HepG2 (cell line): Measurements from ENCODE around the gene CDH1. TPM values are rescaled to one million over a fixed set of nuclear protein-coding genes. Genes with fewer than 3 reads are reported as not detected.

Source experiments
- BCL3 ChIP-seq: sonication (generic); formaldehyde crosslinking; IDR thresholded peaks from 2 replicates; pipeline ENCODE4 v1.5.1; 2020; ENCODE audit warnings: mild to moderate bottlenecking, missing genetic modification reagents, moderate library complexity
- CCDC6 ChIP-seq: sonication (generic); formaldehyde crosslinking; IDR thresholded peaks from 2 replicates; pipeline ENCODE4 v1.8.1; 2022; ENCODE audit warnings: mild to moderate bottlenecking, missing genetic modification reagents, moderate library complexity
- FLYWCH1 ChIP-seq: sonication (generic); formaldehyde crosslinking; IDR thresholded peaks from 2 replicates; pipeline ENCODE4 v1.8.1; 2023; ENCODE audit warnings: mild to moderate bottlenecking, missing genetic modification reagents
- FOXC1 ChIP-seq: sonication (generic); formaldehyde crosslinking; IDR thresholded peaks from 2 replicates; pipeline ENCODE4 v1.8.0; 2022; ENCODE audit warnings: mild to moderate bottlenecking, missing genetic modification reagents, borderline replicate concordance
- GRHL1 ChIP-seq: sonication (generic); formaldehyde crosslinking; conservative IDR thresholded peaks from 2 replicates; pipeline ENCODE4 v1.8.0; 2022; ENCODE audit warnings: missing genetic modification reagents
- MLLT10 ChIP-seq: sonication (generic); formaldehyde crosslinking; IDR thresholded peaks from 2 replicates; pipeline ENCODE4 v1.4.0; 2020; ENCODE audit warnings: missing genetic modification reagents
- MXD4 ChIP-seq: IDR thresholded peaks from 2 replicates; pipeline ENCODE4 v1.6.1; 2016; ENCODE audit warnings: mild to moderate bottlenecking, missing biosample characterization, missing genetic modification reagents
- NFIC ChIP-seq: IDR thresholded peaks from 2 replicates; pipeline ENCODE4 v1.6.1; 2012; ENCODE audit warnings: mild to moderate bottlenecking, low read length, inconsistent platforms
- PRMT3 ChIP-seq: sonication (generic); formaldehyde crosslinking; IDR thresholded peaks from 2 replicates; pipeline ENCODE4 v1.8.1; 2022; ENCODE audit warnings: low read depth, mild to moderate bottlenecking, moderate library complexity, missing genetic modification reagents, borderline replicate concordance
- RFX3 ChIP-seq: IDR thresholded peaks from 2 replicates; pipeline ENCODE4 v1.6.1; 2016; ENCODE audit warnings: missing biosample characterization, missing genetic modification reagents
- SAP130 ChIP-seq: IDR thresholded peaks from 2 replicates; pipeline ENCODE4 v1.6.1; 2016; ENCODE audit warnings: low read depth
- STAG1 ChIP-seq: sonication (generic); formaldehyde crosslinking; IDR thresholded peaks from 2 replicates; pipeline ENCODE4 v1.4.0; 2020; ENCODE audit warnings: missing genetic modification reagents
- THRA ChIP-seq: sonication (generic); formaldehyde crosslinking; IDR thresholded peaks from 2 replicates; pipeline ENCODE4 v1.4.0; 2020; ENCODE audit warnings: missing genetic modification reagents, borderline replicate concordance
- ZBTB37 ChIP-seq: sonication (generic); formaldehyde crosslinking; IDR thresholded peaks from 2 replicates; pipeline ENCODE4 v1.4.0; 2020; ENCODE audit warnings: mild to moderate bottlenecking, missing genetic modification reagents
- ZBTB7A ChIP-seq: sonication (generic); formaldehyde crosslinking; IDR thresholded peaks from 2 replicates; pipeline ENCODE4 v1.8.0; 2022; ENCODE audit warnings: mild to moderate bottlenecking, missing genetic modification reagents
- ZNF251 ChIP-seq: sonication (generic); formaldehyde crosslinking; IDR thresholded peaks from 2 replicates; pipeline ENCODE4 v1.9.0; 2021; ENCODE audit warnings: mild to moderate bottlenecking, missing genetic modification reagents
- ZNF329 ChIP-seq: sonication (generic); formaldehyde crosslinking; IDR thresholded peaks from 2 replicates; pipeline ENCODE4 v1.9.0; 2021; ENCODE audit warnings: low read depth, mild to moderate bottlenecking, missing genetic modification reagents
- ZNF562 ChIP-seq: sonication (generic); formaldehyde crosslinking; IDR thresholded peaks from 2 replicates; pipeline ENCODE4 v1.8.0; 2022; ENCODE audit warnings: missing genetic modification reagents, borderline replicate concordance
- polyA plus RNA-seq, 8 experiments: library from polyadenylated mRNA; depleted of rRNA in 3 of 8; stranded (reverse) in 7 of 8; unstranded in 1 of 8; fragments of >200 nt; fragmentation: Illumina TruSeq in 4 of 8; extraction: Trizol in 4 of 8; gene quantifications; 2 replicates each; pipeline versions ENCODE4 v1.2.1 to v1.2.3, GENCODE V29; 2011 to 2016; ENCODE audit warnings: low read depth in 4 of 8, missing spikeins in 1 of 8, mixed read lengths in 1 of 8; ENCODE audit not compliant: insufficient read depth in 1 of 8
- total RNA-seq, 5 experiments: library from RNA; depleted of rRNA; stranded (reverse); fragments of >200 nt; fragmentation: Illumina TruSeq; extraction: Trizol; gene quantifications; 2 replicates each; pipeline ENCODE4 v1.2.3, GENCODE V29; 2016; ENCODE audit warnings: low read depth in 1 of 5
- TF ChIP-seq, protein P1 (sequence below): sonication (generic); formaldehyde crosslinking; IDR thresholded peaks from 2 replicates; pipeline ENCODE4 v1.5.0; 2020; ENCODE audit warnings: missing genetic modification reagents, mild to moderate bottlenecking, borderline replicate concordance
- TF ChIP-seq, protein P2 (sequence below), 2 experiments: fragments of 450-650 bp in 1 of 2; sonication (generic) in 1 of 2; formaldehyde crosslinking; IDR thresholded peaks; 2 replicates each; pipeline versions ENCODE4 v1.5.0 to v1.8.0; 2020 to 2022; ENCODE audit warnings: mild to moderate bottlenecking in 1 of 2, missing genetic modification reagents in 1 of 2

CDH1 gene
- total and polyA plus RNA-seq, 2 of the 13 experiments (the other 11 are each of a cell fraction or from before 2014, with no cell fraction given), result 0.95 to 9.8 TPM

GRCh38 chr16:68792465-68793324 lies 55.6 kb downstream of the CDH1 start (continued):
- TF ChIP-seq MLLT10 (CRISPR knock-in tag) (no peak), GRHL1 (CRISPR knock-in tag) (no peak), ZNF562 (CRISPR knock-in tag) (no peak), THRA (peak; percentile 72), MXD4 (CRISPR knock-in tag) (peak; percentile 49; the same call in 1 of the 2 replicates), ZNF251 (CRISPR knock-in tag) (no peak), ZNF329 (CRISPR knock-in tag) (no peak), SAP130 (CRISPR knock-in tag) (peak; percentile 94), FLYWCH1 (CRISPR knock-in tag) (no peak), STAG1 (CRISPR knock-in tag) (peak; percentile 26; the same call in 1 of the 2 replicates), FOXC1 (no peak; the same call in 1 of the 2 replicates), PRMT3 (CRISPR knock-in tag) (0 out of 2 replicates have a peak, but pooled peaks have one; percentile 38), RFX3 (CRISPR knock-in tag) (no peak; the same call in 1 of the 2 replicates), NFIC (peak; percentile 96), ZBTB37 (CRISPR knock-in tag) (peak; percentile 96), BCL3 (CRISPR knock-in tag) (peak; percentile 68; the same call in 1 of the 2 replicates), CCDC6 (CRISPR knock-in tag) (peak; percentile 87; the same call in 1 of the 2 replicates), ZBTB7A (peak; percentile 60)
- TF ChIP-seq, protein P1, sequence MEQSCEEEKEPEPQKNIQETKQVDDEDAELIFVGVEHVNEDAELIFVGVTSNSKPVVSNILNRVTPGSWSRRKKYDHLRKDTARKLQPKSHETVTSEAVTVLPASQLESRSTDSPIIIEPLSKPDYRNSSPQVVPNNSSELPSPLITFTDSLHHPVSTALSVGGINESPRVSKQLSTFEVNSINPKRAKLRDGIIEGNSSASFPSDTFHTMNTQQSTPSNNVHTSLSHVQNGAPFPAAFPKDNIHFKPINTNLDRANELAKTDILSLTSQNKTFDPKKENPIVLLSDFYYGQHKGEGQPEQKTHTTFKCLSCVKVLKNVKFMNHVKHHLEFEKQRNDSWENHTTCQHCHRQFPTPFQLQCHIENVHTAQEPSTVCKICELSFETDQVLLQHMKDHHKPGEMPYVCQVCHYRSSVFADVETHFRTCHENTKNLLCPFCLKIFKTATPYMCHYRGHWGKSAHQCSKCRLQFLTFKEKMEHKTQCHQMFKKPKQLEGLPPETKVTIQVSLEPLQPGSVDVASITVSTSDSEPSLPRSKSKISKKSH (CRISPR knock-in tag), result no peak
- TF ChIP-seq, protein P2, sequence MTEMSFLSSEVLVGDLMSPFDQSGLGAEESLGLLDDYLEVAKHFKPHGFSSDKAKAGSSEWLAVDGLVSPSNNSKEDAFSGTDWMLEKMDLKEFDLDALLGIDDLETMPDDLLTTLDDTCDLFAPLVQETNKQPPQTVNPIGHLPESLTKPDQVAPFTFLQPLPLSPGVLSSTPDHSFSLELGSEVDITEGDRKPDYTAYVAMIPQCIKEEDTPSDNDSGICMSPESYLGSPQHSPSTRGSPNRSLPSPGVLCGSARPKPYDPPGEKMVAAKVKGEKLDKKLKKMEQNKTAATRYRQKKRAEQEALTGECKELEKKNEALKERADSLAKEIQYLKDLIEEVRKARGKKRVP (CRISPR knock-in tag; IDR thresholded peaks at IDR 0.05), result peak in 1 of 2 experiments; percentile 74; a peak in 2 of 4 replicates
